Measurements from ENCODE around the gene OR1C1.
"Not testable (repeated sequence)": the region's sequence is repeated elsewhere in the genome, so short reads cannot be mapped to it uniquely, and the experiment has no call there.

OR1C1 gene

GRCh38 chr1:247760456-247760855, at the start of gene OR1C1:
Gene OR1C1 (minus strand): TSS chr1:247760556. CDS start chr1:247758406, 2,150 bp downstream.
- no peak for DNase-seq

GRCh38 chr1:247797518-247797917, 37.2 kb upstream of the OR1C1 start:
- DNase-seq, result no peak

GRCh38 chr1:247769603-247770002, 9.2 kb upstream of the OR1C1 start:
- no peak for DNase-seq

- not testable (repeated sequence) for DNase-seq
Observed at GRCh38 chr1:247754311-247754710, 6.0 kb downstream of the OR1C1 start.

GRCh38 chr1:247749870-247750269, 10.5 kb downstream of the OR1C1 start:
- DNase-seq, result no peak

GRCh38 chr1:247748041-247748440, 12.3 kb downstream of the OR1C1 start, which contains the start of gene OR14A2:
Gene OR14A2 (minus strand): TSS chr1:247748141.
- no peak for DNase-seq

- DNase-seq, result no peak
Observed at GRCh38 chr1:247747616-247748015, 12.7 kb downstream of the OR1C1 start.

GRCh38 chr1:247746391-247746935, 13.9 kb downstream of the OR1C1 start:
- no peak for DNase-seq

GRCh38 chr1:247742215-247742760, 18.1 kb downstream of the OR1C1 start:
- not testable (repeated sequence) for DNase-seq

- DNase-seq, result no peak
Observed at GRCh38 chr1:247741756-247742155, 18.6 kb downstream of the OR1C1 start.

- no peak for DNase-seq
Observed at GRCh38 chr1:247740721-247741120, 19.6 kb downstream of the OR1C1 start.

- no peak for DNase-seq
Observed at GRCh38 chr1:247738315-247738714, 22.0 kb downstream of the OR1C1 start, which contains the start of gene OR14K1. Gene OR14K1 (plus strand): TSS chr1:247738615. CDS start chr1:247738615, 0 bp downstream.

GRCh38 chr1:247721222-247721621, 39.1 kb downstream of the OR1C1 start:
- no peak for DNase-seq

GRCh38 chr1:247716546-247716945, 43.8 kb downstream of the OR1C1 start, which contains the start of gene OR6F1:
Gene OR6F1 (minus strand): TSS chr1:247716646. CDS start chr1:247712755, 3,891 bp downstream.
- DNase-seq, result no peak

- no peak for DNase-seq
Observed at GRCh38 chr1:247713753-247714152, 46.6 kb downstream of the OR1C1 start.

- not testable (repeated sequence) for DNase-seq
Observed at GRCh38 chr1:247710681-247711080, 49.7 kb downstream of the OR1C1 start.

All from SHP77 treated with DMSO at 0.1 percent for 48 hours (cell line).